Transverse colon (tissue), 4 donors: Measurements from ENCODE around the gene CBX4. TPM values are rescaled to one million over a fixed set of nuclear protein-coding genes. Genes with fewer than 3 reads are reported as not detected.

Source experiments
- DNase-seq: peaks from one replicate; pipeline ENCODE4 v3.0.0-alpha.2; 2019
- H3K27ac ChIP-seq, 4 donors: fragments of 200-600 bp; sonication (generic); 2 replicates each; pipeline ENCODE4 v1.5.1; 2016 to 2018; ENCODE audit warnings: inconsistent platforms in 4 of 4
- H3K27me3 ChIP-seq: fragments of 200-600 bp; sonication (generic); 2 replicates; pipeline ENCODE4 v1.5.1; 2017; ENCODE audit warnings: inconsistent platforms
- H3K36me3 ChIP-seq, 4 donors: fragments of 200-600 bp; sonication (generic); 2 replicates each; pipeline ENCODE4 v1.5.1; 2017 to 2019; ENCODE audit warnings: inconsistent platforms in 4 of 4
- H3K4me1 ChIP-seq, 4 donors: fragments of 200-600 bp; sonication (generic); 2 replicates each; pipeline ENCODE4 v1.5.1; 2017 to 2020; ENCODE audit warnings: inconsistent platforms in 4 of 4
- H3K4me3 ChIP-seq, 4 donors: fragments of 200-600 bp; sonication (generic); 1 replicate in 1 of 4; 2 replicates in 3 of 4; pipeline versions ENCODE4 v1.5.1 to v1.6.1; 2017 to 2019; ENCODE audit warnings: inconsistent platforms in 4 of 4
- H3K9me3 ChIP-seq, 2 donors: fragments of 200-600 bp; sonication (generic); 2 replicates each; pipeline ENCODE4 v1.5.1; 2017 to 2019; ENCODE audit warnings: inconsistent platforms in 2 of 2
- EP300 ChIP-seq: sonication (generic); formaldehyde crosslinking; IDR thresholded peaks from one replicate; pipeline ENCODE4 v1.6.1; 2017; ENCODE audit warnings: antibody characterized with exemption, low read depth
- POLR2A ChIP-seq: fragments of 450-650 bp; IDR thresholded peaks from one replicate; pipeline ENCODE4 v1.6.1; 2016; ENCODE audit warnings: antibody characterized with exemption, mild to moderate bottlenecking, moderate library complexity
- POLR2AphosphoS5 ChIP-seq, 3 donors: sonication (generic); formaldehyde crosslinking; IDR thresholded peaks; one replicate each; pipeline ENCODE4 v1.6.1; 2016; ENCODE audit warnings: antibody characterized with exemption in 3 of 3
- WGBS, 2 donors: methylation state at CpG; one replicate each; pipeline ENCODE4 v1.1.5; 2018; ENCODE audit warnings: low coverage in 1 of 2; 5-methylcytosine and 5-hydroxymethylcytosine counted together
- in situ Hi-C, 4 donors: fragments of 200-750 bp; cut with MboI; loops; one replicate each; pipeline versions ENCODE4 v1.15.0 to v1.15.1; 2017; ENCODE audit warnings: low sequenced_read_pairs in 3 of 4, low pct_ligation_motif_present in 1 of 4, low pct_unique_long_range_greater_than_20kb in 1 of 4
- intact Hi-C: fragments of 100-400 bp; cut with DNase I; formaldehyde crosslinking; loops from one replicate; pipeline ENCODE4 v1.15.1; 2023; ENCODE audit warnings: low total_unique reads
- total RNA-seq, 4 donors: library from RNA; depleted of rRNA; stranded (reverse); fragments of >200 nt; gene quantifications; one replicate each; pipeline ENCODE4 v1.1.0, GENCODE V29; 2016
- TF ChIP-seq, protein P1 (sequence below), 5 experiments: fragments of 200-600 bp in 3 of 5; fragments of 450-650 bp in 2 of 5; sonication (generic) in 3 of 5; IDR thresholded peaks; 1 replicate in 2 of 5; 2 replicates in 3 of 5; pipeline ENCODE4 v1.5.1; 2016 to 2017; ENCODE audit warnings: antibody characterized with exemption in 5 of 5, inconsistent platforms in 3 of 5, mild to moderate bottlenecking in 2 of 5, moderate library complexity in 1 of 5

CBX4 gene
- total RNA-seq, 4 donors from 2014 or later: 6.6 to 25.1 (median 8.3) TPM

DNA sequence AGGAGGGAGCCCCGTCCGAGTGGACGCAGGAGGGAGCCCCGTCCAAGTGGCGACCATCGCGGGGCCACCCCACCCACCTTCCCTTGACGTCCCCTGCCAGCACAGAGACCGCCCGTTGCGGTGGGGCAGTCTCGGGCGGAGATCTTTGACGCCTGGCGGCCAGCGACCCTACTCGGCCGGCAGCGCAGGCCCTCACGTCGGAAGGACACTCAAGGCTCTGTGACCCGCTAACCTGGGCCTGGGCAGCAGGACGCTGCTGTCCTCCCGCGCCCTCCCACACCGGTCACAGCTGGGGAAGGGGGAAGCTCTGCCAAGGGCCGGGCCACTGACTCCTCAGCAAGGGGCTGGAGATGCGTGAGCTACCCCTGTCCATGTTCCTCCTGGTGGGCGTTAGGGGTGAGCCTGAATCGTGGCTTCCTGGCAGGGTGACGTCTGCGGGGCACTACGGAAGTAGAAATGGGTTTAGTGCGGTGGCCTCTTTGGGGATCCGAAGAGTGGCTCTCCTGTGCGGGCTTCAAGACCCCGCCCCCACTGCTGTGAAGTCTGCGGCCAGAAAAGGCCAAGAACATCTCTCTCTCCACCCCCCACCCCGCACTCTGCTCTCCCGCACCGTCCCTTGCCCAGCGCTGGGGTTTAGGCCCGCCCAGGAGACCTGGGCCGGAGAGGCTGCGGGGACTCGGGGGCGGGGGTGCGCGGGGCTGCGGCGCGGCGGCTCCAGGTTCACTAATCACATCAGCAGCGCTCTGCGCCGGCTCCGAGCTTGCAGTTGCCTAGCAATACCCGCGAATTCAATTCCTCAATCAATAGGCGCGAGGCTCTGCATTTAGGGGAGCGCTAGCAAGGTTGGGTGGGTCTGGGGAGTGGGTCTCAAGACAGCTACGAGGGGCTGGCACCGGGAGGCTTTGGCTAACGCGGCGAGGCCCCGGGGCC is 48.2 kb downstream of the CBX4 start:
- intact Hi-C loops (no loop called here), in situ Hi-C loops (no loop called here)
- peaks cover 3 to 41% (median 30%) of the 10 kb centered on the region in 4 donors for H3K4me1 ChIP-seq
- H3K4me3 ChIP-seq: no peak overlapping the region
- DNase-seq: no peak
- H3K27me3 ChIP-seq: peaks cover 80% of the 10 kb centered on the region
- H3K36me3 ChIP-seq: no peaks in the 10 kb centered on the region
- no peak overlapping the region for H3K27ac ChIP-seq
- no peaks in the 10 kb centered on the region for H3K9me3 ChIP-seq
- TF ChIP-seq EP300 (no peak), POLR2A (no peak), POLR2AphosphoS5 (IDR thresholded peaks at IDR 0.05) (no peak)
- TF ChIP-seq, protein P1, sequence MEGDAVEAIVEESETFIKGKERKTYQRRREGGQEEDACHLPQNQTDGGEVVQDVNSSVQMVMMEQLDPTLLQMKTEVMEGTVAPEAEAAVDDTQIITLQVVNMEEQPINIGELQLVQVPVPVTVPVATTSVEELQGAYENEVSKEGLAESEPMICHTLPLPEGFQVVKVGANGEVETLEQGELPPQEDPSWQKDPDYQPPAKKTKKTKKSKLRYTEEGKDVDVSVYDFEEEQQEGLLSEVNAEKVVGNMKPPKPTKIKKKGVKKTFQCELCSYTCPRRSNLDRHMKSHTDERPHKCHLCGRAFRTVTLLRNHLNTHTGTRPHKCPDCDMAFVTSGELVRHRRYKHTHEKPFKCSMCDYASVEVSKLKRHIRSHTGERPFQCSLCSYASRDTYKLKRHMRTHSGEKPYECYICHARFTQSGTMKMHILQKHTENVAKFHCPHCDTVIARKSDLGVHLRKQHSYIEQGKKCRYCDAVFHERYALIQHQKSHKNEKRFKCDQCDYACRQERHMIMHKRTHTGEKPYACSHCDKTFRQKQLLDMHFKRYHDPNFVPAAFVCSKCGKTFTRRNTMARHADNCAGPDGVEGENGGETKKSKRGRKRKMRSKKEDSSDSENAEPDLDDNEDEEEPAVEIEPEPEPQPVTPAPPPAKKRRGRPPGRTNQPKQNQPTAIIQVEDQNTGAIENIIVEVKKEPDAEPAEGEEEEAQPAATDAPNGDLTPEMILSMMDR (IDR thresholded peaks at IDR 0.05): no peak
- 13% methylated on average over 44 of the region's 68 CpGs; no CpG with 5 or more reads in 1 of the 2 donors for WGBS, 2 donors

DNA sequence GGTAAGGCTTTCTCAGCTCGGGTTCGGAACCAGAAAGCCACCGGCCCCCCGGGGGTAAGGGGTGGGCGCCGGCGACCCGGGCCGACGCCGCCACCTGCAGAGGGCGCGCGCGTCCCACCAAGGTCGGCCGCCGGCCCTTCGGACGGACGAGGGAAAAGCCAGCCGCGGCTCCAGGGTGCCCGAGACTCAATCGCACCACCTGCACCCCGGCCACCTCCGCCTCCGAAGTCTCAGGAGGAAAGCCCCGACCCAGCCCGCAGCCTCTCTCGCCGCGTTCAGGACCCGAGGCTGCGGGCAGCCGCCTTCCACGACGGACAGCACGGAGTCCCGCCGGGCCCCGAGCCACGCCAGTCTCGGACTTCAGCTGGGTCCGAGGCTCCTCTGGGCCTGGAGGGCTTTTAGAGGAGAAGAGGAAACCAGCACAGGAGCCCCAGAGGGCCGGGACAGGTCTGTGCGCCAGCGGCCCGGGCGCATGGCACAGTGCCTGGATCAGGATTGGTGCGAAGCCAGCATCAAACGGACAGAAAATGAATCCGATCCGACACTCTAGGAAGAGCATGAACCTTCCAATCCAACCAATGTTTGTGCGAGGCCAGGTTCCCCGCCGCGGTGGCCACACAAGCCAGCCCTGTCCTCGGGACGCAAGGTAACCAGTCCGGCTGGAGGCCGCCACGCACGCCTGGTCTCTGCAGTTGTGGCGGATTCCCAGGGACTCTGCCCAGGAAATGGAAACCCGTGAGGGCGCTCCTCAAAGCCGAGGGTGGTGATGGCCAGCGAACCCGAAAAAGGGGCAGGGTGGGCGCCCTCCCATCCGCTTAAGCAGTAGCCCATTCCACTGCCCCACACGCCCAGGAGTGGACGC is 49.1 kb downstream of the CBX4 start:
- intact Hi-C loops (loop anchor here (5.0 kb wide), 1 partner anchor 197 kb away; no protein-coding TSS in a partner anchor), in situ Hi-C loops (no loop called here)
- Histone ChIP-seq H3K4me1 (peaks cover 0 to 39% (median 27%) of the 10 kb centered on the region in 4 donors), H3K36me3 (no peaks in the 10 kb centered on the region), H3K27me3 (peaks cover 89% of the 10 kb centered on the region), H3K4me3 (peak overlapping the region in 1 of 4 donors; percentile 20), H3K9me3 (no peaks in the 10 kb centered on the region), H3K27ac (no peak overlapping the region)
- TF ChIP-seq, protein P1 (IDR thresholded peaks at IDR 0.05): peak; percentile 56 to 83 (median 80)
- no peak for TF ChIP-seq POLR2A
- peak; percentile 50 for DNase-seq
- 20% methylated on average over 29 of the region's 74 CpGs; no CpG with 5 or more reads in 1 of the 2 donors for WGBS, 2 donors

DNA sequence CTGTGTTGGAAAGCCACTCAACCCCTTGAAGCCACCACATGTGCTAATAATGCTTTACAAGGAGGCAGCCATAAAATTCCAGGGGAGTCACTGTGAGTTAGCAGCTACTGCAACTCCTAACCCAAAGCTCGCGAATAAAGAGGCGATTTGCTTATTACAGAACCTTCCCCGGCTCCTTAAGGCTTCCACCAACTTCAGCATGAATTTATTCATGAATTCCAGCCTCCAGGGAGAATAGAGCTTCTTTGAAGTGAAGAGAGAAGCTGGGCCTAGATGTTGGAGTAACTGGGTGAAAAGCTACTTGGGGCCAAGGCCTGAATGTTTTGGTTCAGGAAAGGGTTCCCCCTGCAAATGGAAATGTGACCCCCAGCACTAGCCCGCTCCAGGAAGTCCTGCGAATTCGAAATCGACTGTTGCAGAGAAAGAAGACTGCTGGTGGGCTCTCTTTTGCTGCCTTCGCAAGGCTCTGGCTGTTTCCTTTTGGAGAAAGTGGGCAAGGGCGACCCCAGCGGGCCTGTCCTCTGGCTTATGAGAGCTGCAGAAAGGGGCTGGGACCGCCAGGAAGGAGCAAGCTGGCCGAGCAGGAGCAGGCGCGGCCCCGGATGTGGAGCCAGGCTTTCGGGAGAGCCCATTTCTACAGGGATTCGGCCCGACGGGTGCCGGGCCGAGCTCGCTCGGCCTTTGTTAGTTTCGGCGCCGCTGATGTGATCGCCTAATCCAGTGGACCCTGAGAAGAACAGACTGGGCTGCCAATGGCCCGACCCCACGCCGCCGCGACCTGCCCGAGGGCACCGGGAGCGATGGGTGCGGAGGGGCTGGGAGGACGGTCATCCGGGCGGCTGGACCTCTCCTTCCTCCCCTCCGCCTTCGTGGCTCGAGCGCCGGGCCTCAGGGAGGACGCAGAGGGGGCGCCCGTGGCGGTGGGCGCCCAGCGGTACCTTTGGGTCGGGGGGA is 50.0 kb downstream of the CBX4 start:
- H3K27ac ChIP-seq: no peak overlapping the region
- in situ Hi-C loops (no loop called here), intact Hi-C loops (loop anchor here (5.0 kb wide), 1 partner anchor 198 kb away; no protein-coding TSS in a partner anchor)
- peaks cover 98% of the 10 kb centered on the region for H3K27me3 ChIP-seq
- H3K4me3 ChIP-seq: peak overlapping the region in 1 of 4 donors; percentile 20
- peaks cover 0 to 39% (median 27%) of the 10 kb centered on the region in 4 donors for H3K4me1 ChIP-seq
- no peaks in the 10 kb centered on the region for H3K9me3 ChIP-seq
- no peaks in the 10 kb centered on the region for H3K36me3 ChIP-seq
- DNase-seq: no peak
- 41 to 100% methylated on average over 4 to 33 of the region's 52 CpGs for WGBS, 2 donors
- TF ChIP-seq POLR2AphosphoS5 (IDR thresholded peaks at IDR 0.05): no peak
- no peak for TF ChIP-seq POLR2A
- TF ChIP-seq, protein P1 (IDR thresholded peaks at IDR 0.05): no peak
- TF ChIP-seq EP300: no peak
